Measurements from ENCODE around the gene SH3BP5.

Gene SH3BP5

DNA sequence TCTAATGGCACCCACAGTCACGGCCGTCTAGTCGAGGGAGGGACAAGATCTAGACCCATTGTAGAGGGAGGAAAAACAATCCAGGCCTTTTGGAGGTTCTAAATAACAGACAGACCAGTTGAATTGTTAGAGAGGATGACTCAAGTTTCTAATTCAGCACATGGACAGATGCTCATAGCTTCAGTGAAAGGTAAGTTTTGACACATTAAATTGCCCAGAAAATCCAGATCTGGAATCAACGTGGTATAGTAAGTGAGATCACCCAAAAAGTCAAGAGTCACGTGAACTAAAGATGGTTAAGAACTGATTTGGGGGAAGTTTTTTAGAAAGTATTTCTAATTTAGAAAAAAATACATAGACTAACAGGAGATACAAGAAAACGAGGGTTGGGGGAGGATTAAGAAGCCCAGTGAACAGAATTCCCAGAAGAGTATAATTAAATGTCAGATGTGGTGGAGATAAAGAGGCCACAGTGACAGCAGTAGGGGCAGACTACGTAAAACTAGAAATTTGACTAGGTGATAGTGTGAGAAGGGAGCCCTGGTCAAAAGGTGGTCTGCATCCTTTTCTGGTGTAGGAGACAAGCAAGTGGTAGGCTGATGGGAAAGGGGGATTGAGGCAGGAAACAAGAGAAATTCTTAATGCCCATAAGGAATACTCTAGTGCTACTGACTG, 79.2 kb downstream of the SH3BP5 start:
- TF ChIP-seq YY1 (IDR thresholded peaks at IDR 0.05; ENCODE audit: low read depth): no peak
- TF ChIP-seq, protein P1, sequence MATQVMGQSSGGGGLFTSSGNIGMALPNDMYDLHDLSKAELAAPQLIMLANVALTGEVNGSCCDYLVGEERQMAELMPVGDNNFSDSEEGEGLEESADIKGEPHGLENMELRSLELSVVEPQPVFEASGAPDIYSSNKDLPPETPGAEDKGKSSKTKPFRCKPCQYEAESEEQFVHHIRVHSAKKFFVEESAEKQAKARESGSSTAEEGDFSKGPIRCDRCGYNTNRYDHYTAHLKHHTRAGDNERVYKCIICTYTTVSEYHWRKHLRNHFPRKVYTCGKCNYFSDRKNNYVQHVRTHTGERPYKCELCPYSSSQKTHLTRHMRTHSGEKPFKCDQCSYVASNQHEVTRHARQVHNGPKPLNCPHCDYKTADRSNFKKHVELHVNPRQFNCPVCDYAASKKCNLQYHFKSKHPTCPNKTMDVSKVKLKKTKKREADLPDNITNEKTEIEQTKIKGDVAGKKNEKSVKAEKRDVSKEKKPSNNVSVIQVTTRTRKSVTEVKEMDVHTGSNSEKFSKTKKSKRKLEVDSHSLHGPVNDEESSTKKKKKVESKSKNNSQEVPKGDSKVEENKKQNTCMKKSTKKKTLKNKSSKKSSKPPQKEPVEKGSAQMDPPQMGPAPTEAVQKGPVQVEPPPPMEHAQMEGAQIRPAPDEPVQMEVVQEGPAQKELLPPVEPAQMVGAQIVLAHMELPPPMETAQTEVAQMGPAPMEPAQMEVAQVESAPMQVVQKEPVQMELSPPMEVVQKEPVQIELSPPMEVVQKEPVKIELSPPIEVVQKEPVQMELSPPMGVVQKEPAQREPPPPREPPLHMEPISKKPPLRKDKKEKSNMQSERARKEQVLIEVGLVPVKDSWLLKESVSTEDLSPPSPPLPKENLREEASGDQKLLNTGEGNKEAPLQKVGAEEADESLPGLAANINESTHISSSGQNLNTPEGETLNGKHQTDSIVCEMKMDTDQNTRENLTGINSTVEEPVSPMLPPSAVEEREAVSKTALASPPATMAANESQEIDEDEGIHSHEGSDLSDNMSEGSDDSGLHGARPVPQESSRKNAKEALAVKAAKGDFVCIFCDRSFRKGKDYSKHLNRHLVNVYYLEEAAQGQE (IDR thresholded peaks at IDR 0.05; ENCODE audit: low read depth): no peak
- no peak for TF ChIP-seq TEAD4 (IDR thresholded peaks at IDR 0.05)
- no peak for TF ChIP-seq EP300 (IDR thresholded peaks at IDR 0.05; ENCODE audit: borderline replicate concordance)
- no peak for TF ChIP-seq USF1 (IDR thresholded peaks at IDR 0.05)
- TF ChIP-seq TAF1 (IDR thresholded peaks at IDR 0.05; ENCODE audit: low read depth): no peak
- no peak for TF ChIP-seq NFIC (IDR thresholded peaks at IDR 0.05)
- no peak for TF ChIP-seq FOXM1 (IDR thresholded peaks at IDR 0.05; ENCODE audit: borderline replicate concordance, low read depth)

GRCh38 chr3:15246186-15246585, 86.2 kb downstream of the SH3BP5 start:
- TF ChIP-seq, protein P1 (IDR thresholded peaks at IDR 0.05; ENCODE audit: low read depth): no peak
- TF ChIP-seq TEAD4 (IDR thresholded peaks at IDR 0.05) (no peak), MAX (IDR thresholded peaks at IDR 0.05) (no peak)

DNA sequence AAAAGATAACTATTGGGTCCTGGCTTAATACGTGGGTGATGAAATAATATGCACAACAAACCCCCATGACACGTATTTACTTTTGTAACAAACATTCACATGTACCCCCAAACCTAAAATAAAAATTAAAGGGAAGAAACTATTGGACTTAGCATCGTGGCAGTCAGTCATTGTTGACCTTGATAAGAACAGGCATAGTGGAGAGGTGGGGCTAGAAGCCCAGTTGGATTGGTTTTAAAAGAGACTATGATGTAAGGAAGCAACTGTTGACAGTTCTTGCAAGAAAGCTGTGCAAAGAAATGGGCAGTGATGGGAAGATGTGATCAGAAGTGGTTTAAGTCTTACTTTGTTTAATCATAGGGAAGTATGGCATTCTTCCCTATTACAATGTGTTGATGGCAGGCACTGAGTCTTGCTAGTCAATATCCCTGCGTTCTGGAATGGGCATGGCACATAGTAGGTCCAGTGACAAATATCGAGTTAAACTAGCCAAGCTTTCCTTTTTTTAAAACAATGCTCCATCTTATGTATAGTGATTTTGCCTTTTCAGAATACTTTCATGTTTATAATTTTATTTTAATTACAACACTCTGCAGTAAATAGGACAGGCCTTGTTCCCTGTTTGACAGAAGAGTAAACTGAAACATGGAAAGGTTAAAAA, 88.4 kb downstream of the SH3BP5 start:
- TF ChIP-seq YY1 (IDR thresholded peaks at IDR 0.05; ENCODE audit: low read depth): no peak
- TF ChIP-seq MAX (IDR thresholded peaks at IDR 0.05): no peak
- no peak for TF ChIP-seq CREB1 (IDR thresholded peaks at IDR 0.05; ENCODE audit: low read depth)
- TF ChIP-seq TAF1 (IDR thresholded peaks at IDR 0.05; ENCODE audit: low read depth): no peak
- no peak for TF ChIP-seq CEBPB (IDR thresholded peaks at IDR 0.05)
- no peak for TF ChIP-seq RAD21 (IDR thresholded peaks at IDR 0.05; ENCODE audit: low read depth)
- TF ChIP-seq, protein P1 (IDR thresholded peaks at IDR 0.05; ENCODE audit: low read depth): no peak
- no peak for TF ChIP-seq TEAD4 (IDR thresholded peaks at IDR 0.05)
- TF ChIP-seq NFIC (IDR thresholded peaks at IDR 0.05): no peak
- TF ChIP-seq TCF12 (IDR thresholded peaks at IDR 0.05; ENCODE audit: low read depth): no peak
- no peak for TF ChIP-seq USF1 (IDR thresholded peaks at IDR 0.05)
- no peak for TF ChIP-seq FOXM1 (IDR thresholded peaks at IDR 0.05; ENCODE audit: borderline replicate concordance, low read depth)
- no peak for TF ChIP-seq ZBTB7A (IDR thresholded peaks at IDR 0.05; ENCODE audit: low read depth)

- TF ChIP-seq TAF1 (IDR thresholded peaks at IDR 0.05; ENCODE audit: low read depth) (no peak), RAD21 (IDR thresholded peaks at IDR 0.05; ENCODE audit: low read depth) (peak; percentile 21; the same call in 1 of the 2 replicates)
Observed at GRCh38 chr3:15241341-15241740, 91.0 kb downstream of the SH3BP5 start.

DNA sequence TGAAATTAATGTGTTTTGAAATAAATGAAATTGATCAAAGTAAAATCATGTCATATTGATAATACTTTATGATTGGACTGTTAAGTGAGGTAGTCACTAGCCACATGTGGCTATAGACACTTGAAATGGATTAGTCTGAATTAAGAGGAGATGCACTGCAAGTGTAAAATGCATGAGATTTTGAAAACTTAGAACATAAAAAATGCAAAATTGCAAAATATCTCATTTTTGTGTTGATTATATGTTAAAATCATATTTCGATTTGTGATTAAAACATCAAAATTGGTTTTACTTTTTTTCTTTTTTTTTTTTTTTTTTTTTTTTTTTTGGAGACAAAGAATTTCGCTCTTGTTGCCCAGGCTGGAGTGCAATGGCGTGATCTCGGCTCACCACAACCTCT, 103.1 kb downstream of the SH3BP5 start:
- TF ChIP-seq RAD21 (IDR thresholded peaks at IDR 0.05; ENCODE audit: low read depth) (no peak), MAX (IDR thresholded peaks at IDR 0.05) (no peak), FOXM1 (IDR thresholded peaks at IDR 0.05; ENCODE audit: borderline replicate concordance, low read depth) (no peak), TEAD4 (IDR thresholded peaks at IDR 0.05) (no peak), CEBPB (IDR thresholded peaks at IDR 0.05) (no peak), EP300 (IDR thresholded peaks at IDR 0.05; ENCODE audit: borderline replicate concordance) (no peak), TAF1 (IDR thresholded peaks at IDR 0.05; ENCODE audit: low read depth) (no peak), ZBTB7A (IDR thresholded peaks at IDR 0.05; ENCODE audit: low read depth) (no peak), EGR1 (IDR thresholded peaks at IDR 0.05) (no peak), CREB1 (IDR thresholded peaks at IDR 0.05; ENCODE audit: low read depth) (no peak), NFIC (IDR thresholded peaks at IDR 0.05) (no peak), USF1 (IDR thresholded peaks at IDR 0.05) (no peak), YY1 (IDR thresholded peaks at IDR 0.05; ENCODE audit: low read depth) (no peak), TCF12 (IDR thresholded peaks at IDR 0.05; ENCODE audit: low read depth) (no peak)

All from Ishikawa (cell line).